BLaER1 (cell line): ENCODE data around the gene IL1A.

Experiments used
- H3K27ac ChIP-seq: shearing (Covaris generic); formaldehyde crosslinking; 2 replicates; pipeline ENCODE4 v1.8.1; 2022
- H3K27me3 ChIP-seq: shearing (Covaris generic); formaldehyde crosslinking; 2 replicates; pipeline ENCODE4 v1.8.1; 2022
- H3K36me3 ChIP-seq: shearing (Covaris generic); formaldehyde crosslinking; 2 replicates; pipeline ENCODE4 v1.8.1; 2022
- H3K4me1 ChIP-seq: shearing (Covaris generic); formaldehyde crosslinking; 2 replicates; pipeline ENCODE4 v1.8.1; 2022
- H3K4me2 ChIP-seq: shearing (Covaris generic); formaldehyde crosslinking; 2 replicates; pipeline ENCODE4 v1.8.1; 2022
- H3K4me3 ChIP-seq: shearing (Covaris generic); formaldehyde crosslinking; 2 replicates; pipeline ENCODE4 v1.8.1; 2022
- H3K9ac ChIP-seq: shearing (Covaris generic); formaldehyde crosslinking; 2 replicates; pipeline ENCODE4 v1.8.1; 2022
- H3K9me3 ChIP-seq: shearing (Covaris generic); formaldehyde crosslinking; 2 replicates; pipeline ENCODE4 v1.8.1; 2022
- H4K20me1 ChIP-seq: shearing (Covaris generic); formaldehyde crosslinking; 2 replicates; pipeline ENCODE4 v1.8.1; 2022
- Cebpa-rat ChIP-seq: shearing (Covaris generic); IDR thresholded peaks from 2 replicates; pipeline ENCODE4 v1.8.1; 2022

IL1A gene

DNA sequence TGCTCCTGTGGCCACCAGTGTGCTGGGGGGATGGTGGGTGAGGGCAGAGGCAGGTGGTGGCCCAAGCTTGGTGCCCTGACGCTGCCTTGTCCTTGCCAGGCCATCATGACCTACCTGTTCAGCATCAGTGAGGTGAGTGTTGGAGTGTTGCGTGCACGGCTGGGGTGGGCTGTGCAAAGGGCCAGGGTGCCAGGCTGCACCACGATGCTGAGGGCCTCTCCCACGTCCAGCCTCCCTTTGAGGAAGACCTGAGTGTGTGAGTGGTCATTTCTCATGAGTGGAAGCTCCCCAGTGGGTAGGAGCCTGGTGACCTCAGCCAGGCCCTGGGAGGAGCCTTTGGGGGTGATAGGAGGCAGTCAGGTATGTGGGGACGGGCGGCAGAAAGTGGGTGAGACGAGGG lies 60.3 kb downstream of the IL1A start:
- Histone ChIP-seq H3K4me2 (no peak overlapping the region), H3K9ac (no peak overlapping the region), H3K36me3 (no peaks in the 10 kb centered on the region), H3K4me1 (peaks cover 25% of the 10 kb centered on the region), H3K4me3 (no peak overlapping the region), H3K27me3 (no peaks in the 10 kb centered on the region), H4K20me1 (no peaks in the 10 kb centered on the region), H3K27ac (no peak overlapping the region), H3K9me3 (no peaks in the 10 kb centered on the region)
- TF ChIP-seq Cebpa-rat = no peak
